Chondrocyte (in vitro differentiated cells): ENCODE results near the gene H2AZ2. TPM values are rescaled to one million over a fixed set of nuclear protein-coding genes. Genes with fewer than 3 reads are reported as not detected.

Experiments used
- DNase-seq: peaks from one replicate; pipeline ENCODE4 v3.0.0; 2021; ENCODE audit warnings: mixed read lengths, low spot score
- H3K27ac Mint-ChIP-seq: one replicate; pipeline ENCODE4 v1.8.0; 2021; ENCODE audit warnings: mild to moderate bottlenecking, moderate library complexity, mixed read lengths; ENCODE audit not compliant: unreplicated experiment
- H3K27me3 Mint-ChIP-seq: 2 replicates; pipeline ENCODE4 v1.8.0; 2021; ENCODE audit warnings: low read depth, mixed read lengths
- H3K36me3 Mint-ChIP-seq: 2 replicates; pipeline ENCODE4 v1.8.0; 2021; ENCODE audit warnings: low read depth, mixed read lengths
- H3K4me1 Mint-ChIP-seq: 2 replicates; pipeline ENCODE4 v1.8.0; 2021; ENCODE audit warnings: low read depth, mild to moderate bottlenecking, mixed read lengths
- H3K4me3 Mint-ChIP-seq: one replicate; pipeline ENCODE4 v1.8.0; 2021; ENCODE audit warnings: mild to moderate bottlenecking, moderate library complexity, mixed read lengths; ENCODE audit not compliant: unreplicated experiment
- H3K9me3 Mint-ChIP-seq: 2 replicates; pipeline ENCODE4 v1.8.0; 2021; ENCODE audit warnings: low read depth, mixed read lengths
- total RNA-seq: library from RNA; stranded (reverse); gene quantifications from 3 replicates; pipeline ENCODE4 v1.2.1, GENCODE V29; 2021
- TF ChIP-seq, protein P1 (sequence below): fragments of 200-600 bp; sonication (generic); IDR thresholded peaks from 2 replicates; pipeline ENCODE4 v1.5.0; 2021; ENCODE audit warnings: antibody characterized with exemption, mild to moderate bottlenecking, moderate library complexity

The H2AZ2 gene
- total RNA-seq, 1 donor from 2014 or later = 119 TPM

DNA sequence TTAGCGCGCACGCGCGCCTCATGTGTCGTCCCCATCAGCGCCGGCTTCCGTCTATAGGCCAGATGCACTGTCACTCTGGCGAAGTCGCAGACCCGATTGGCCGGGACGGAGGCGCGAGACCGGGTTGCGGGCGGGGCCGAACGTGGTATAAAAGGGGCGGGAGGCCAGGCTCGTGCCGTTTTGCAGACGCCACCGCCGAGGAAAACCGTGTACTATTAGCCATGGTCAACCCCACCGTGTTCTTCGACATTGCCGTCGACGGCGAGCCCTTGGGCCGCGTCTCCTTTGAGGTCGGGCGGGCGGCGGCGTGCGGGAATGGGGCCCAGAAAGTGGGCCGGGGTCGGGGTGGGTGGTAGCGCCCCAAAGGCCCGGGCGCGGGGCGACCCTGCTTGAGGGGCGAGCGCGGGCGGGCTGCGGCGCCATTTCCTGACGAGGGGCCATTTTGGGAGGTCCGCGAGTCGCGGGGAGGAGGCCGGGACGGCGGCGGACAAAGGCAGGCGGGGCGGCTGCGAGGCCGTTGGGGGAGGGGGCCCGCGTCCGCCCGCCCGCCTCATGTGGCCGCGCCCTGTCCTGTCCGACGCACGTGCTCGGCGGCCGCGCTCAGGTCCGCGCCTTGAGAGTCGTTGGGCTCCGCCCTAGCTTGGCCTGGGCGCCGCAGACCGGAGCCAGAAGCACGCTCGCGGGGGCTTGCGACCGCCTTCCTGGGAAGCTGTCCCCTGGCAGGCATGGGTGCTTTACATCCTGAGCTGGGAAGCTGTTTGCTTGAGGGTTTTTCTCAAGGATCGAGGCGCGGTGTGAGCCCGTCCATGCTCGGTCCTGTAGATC is 51.2 kb downstream of the H2AZ2 start, which contains the start of gene PPIA:
Gene PPIA, plus strand, starts transcription at position 178 of the 825 bp plus-strand sequence. Its CDS starts 44 bp downstream, at position 222.
- peak within 1 kb of the TSS; percentile 97 for H3K27ac Mint-ChIP-seq
- TF ChIP-seq, protein P1, sequence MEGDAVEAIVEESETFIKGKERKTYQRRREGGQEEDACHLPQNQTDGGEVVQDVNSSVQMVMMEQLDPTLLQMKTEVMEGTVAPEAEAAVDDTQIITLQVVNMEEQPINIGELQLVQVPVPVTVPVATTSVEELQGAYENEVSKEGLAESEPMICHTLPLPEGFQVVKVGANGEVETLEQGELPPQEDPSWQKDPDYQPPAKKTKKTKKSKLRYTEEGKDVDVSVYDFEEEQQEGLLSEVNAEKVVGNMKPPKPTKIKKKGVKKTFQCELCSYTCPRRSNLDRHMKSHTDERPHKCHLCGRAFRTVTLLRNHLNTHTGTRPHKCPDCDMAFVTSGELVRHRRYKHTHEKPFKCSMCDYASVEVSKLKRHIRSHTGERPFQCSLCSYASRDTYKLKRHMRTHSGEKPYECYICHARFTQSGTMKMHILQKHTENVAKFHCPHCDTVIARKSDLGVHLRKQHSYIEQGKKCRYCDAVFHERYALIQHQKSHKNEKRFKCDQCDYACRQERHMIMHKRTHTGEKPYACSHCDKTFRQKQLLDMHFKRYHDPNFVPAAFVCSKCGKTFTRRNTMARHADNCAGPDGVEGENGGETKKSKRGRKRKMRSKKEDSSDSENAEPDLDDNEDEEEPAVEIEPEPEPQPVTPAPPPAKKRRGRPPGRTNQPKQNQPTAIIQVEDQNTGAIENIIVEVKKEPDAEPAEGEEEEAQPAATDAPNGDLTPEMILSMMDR = no peak
- peaks cover 48% of the 10 kb centered on the region for H3K4me1 Mint-ChIP-seq
- H3K4me3 Mint-ChIP-seq = peak within 1 kb of the TSS; percentile 86
- DNase-seq = peak; percentile 100
- no peaks in the 10 kb centered on the region for H3K9me3 Mint-ChIP-seq
- peaks cover 24% of the 10 kb centered on the region for H3K36me3 Mint-ChIP-seq
- H3K27me3 Mint-ChIP-seq = no peaks in the 10 kb centered on the region

DNA sequence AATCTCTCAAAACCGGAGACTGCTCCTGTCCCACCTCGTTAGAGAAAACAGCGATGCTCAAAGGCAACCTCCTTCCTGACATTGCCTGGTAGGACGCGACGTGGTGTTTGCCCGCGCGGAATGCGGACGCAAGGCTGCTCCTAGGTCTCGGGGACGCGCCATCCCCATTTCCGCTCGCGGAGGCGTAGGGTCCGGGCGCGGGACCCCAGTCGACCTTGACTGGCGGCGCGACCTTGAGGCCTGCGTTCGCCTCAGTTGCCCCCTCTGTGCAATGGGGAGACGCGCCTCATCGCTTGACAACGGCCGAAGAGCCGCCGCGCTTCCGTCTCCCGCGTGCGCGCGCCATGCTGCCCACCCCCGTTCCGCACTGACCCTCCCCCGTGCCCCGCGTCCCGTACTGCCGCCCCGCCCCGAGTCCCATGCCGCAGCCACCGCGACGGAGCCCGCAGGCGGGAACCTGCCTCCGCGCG is 51.8 kb downstream of the H2AZ2 start:
- H3K36me3 Mint-ChIP-seq = peaks cover 18% of the 10 kb centered on the region
- H3K4me1 Mint-ChIP-seq = peaks cover 50% of the 10 kb centered on the region
- no peak for DNase-seq
- TF ChIP-seq, protein P1 = no peak
- no peaks in the 10 kb centered on the region for H3K9me3 Mint-ChIP-seq
- no peaks in the 10 kb centered on the region for H3K27me3 Mint-ChIP-seq
- H3K27ac Mint-ChIP-seq = peak overlapping the region; percentile 97
- H3K4me3 Mint-ChIP-seq = peak overlapping the region; percentile 86

DNA sequence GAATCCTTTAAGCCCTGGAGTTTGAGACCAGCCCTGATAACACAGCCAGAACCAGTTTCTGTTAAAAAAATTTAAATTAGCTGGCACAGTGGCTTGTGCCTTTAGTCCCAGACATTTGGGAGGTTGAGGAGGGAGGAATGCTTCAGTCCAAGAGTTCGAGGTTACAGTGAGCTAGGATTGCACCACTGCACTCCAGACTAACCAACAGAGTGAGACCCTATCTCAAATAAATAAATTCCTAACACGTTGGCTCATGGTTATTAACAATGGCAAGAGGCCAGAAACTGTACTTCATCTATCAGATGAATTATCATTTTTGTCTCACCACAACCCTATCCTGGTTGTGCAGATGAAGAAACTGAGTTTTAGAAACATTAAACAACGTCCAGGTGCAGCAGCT is 53.6 kb downstream of the H2AZ2 start:
- Mint-ChIP-seq H3K27me3 (no peaks in the 10 kb centered on the region), H3K4me1 (peaks cover 38% of the 10 kb centered on the region), H3K9me3 (no peaks in the 10 kb centered on the region), H3K27ac (peak overlapping the region; percentile 41), H3K36me3 (peaks cover 4% of the 10 kb centered on the region), H3K4me3 (no peak overlapping the region)
- TF ChIP-seq, protein P1 = no peak
- DNase-seq = no peak

DNA sequence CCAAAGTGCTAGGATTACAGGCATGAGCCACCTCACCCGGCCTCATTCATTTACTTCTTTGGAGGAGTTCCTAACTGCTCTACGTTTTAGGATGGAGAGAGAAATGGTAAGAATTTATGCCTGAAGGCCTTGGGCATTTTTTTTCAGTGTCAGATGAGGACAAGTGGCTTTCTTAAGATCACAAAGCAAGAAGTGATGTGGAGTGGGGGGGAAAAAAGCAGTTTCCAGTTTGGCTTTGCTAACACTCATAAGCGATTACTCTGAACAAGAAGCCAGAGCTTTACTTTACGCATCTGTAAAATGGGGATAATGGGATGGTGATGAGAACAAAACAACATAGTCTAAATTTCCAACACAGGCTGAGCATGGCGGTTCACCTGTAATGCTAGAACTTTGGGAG is 54.0 kb downstream of the H2AZ2 start:
- Mint-ChIP-seq H3K27me3 (no peaks in the 10 kb centered on the region), H3K4me3 (no peak overlapping the region), H3K27ac (peak overlapping the region; percentile 41), H3K9me3 (no peaks in the 10 kb centered on the region), H3K36me3 (peaks cover 4% of the 10 kb centered on the region), H3K4me1 (peaks cover 36% of the 10 kb centered on the region)
- no peak for DNase-seq
- TF ChIP-seq, protein P1 = no peak

DNA sequence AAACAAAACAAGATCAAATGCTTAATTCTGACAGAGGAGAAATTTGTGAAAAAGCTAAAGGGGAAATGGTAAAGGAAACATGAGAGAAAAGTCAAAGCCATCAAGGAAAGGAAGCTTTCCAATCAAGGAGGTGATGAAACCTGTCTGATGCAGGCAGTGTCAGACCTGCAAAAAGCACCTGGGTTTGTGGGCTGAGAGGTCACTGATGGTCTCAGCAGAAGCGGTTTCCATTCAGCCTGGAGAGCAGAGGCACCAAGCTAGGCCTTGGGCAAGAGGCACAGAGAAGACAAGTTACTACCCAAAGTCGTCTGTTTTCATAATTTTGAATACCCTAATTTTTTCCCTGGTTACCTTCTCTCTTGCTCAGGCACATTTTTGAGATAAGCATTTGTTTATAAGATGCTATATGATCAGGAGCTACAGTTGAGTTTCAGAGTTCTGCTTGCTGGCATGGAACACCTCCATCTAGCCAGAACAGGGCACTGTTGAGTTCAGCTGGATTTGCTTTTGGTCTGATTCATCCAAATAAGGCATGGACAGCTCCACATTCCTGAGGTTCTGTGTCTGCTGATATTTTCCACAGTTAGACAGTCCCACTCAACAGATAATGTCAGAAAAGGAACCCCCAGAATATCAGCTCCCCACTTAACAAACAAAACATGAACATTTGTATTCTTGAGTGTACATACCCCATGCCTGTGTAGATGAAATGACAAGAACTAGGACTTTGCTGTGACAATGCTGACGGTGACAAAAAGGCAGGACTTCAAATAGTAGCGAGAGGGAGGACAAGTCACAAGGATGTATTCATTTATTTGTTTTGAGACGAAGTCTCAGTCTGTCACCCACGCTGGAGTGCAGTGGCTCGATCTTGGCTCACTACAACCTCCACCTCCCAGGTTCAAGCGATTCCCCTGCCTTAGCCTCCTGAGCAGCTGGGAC is 56.3 kb downstream of the H2AZ2 start:
- Mint-ChIP-seq H3K36me3 (no peaks in the 10 kb centered on the region), H3K27ac (peak overlapping the region; percentile 86), H3K27me3 (no peaks in the 10 kb centered on the region), H3K4me1 (peaks cover 25% of the 10 kb centered on the region), H3K9me3 (no peaks in the 10 kb centered on the region), H3K4me3 (no peak overlapping the region)
- TF ChIP-seq, protein P1 = peak; percentile 63
- no peak for DNase-seq
